ENCODE data around the gene RNF31. TPM values are rescaled to one million over a fixed set of nuclear protein-coding genes. Genes with fewer than 3 reads are reported as not detected.

The RNF31 gene
- total and polyA plus RNA-seq, 2 of the 13 experiments (the other 11 are each of a cell fraction or from before 2014, with no cell fraction given) = 48.2 to 86.8 TPM

- TF ChIP-seq ONECUT2 (CRISPR knock-in tag; IDR thresholded peaks at IDR 0.05) (no peak), MBNL3 (CRISPR knock-in tag; conservative IDR thresholded peaks at IDR 0.05) (no peak), SAP130 (CRISPR knock-in tag; IDR thresholded peaks at IDR 0.05; ENCODE audit: low read depth) (peak; percentile 48; the same call in 1 of the 2 replicates), NCOA1 (CRISPR knock-in tag; IDR thresholded peaks at IDR 0.05) (peak; percentile 65; the same call in 1 of the 2 replicates), ZNF232 (CRISPR knock-in tag; IDR thresholded peaks at IDR 0.05; ENCODE audit: borderline replicate concordance) (0 out of 2 replicates have a peak, but pooled peaks have one; percentile 9), SSRP1 (CRISPR knock-in tag; IDR thresholded peaks at IDR 0.05) (no peak), GMEB2 (CRISPR knock-in tag; IDR thresholded peaks at IDR 0.05; ENCODE audit: low read depth) (no peak), BRD4 (CRISPR knock-in tag; IDR thresholded peaks at IDR 0.05) (no peak), ZNF329 (CRISPR knock-in tag; IDR thresholded peaks at IDR 0.05; ENCODE audit: low read depth) (no peak), ZNF605 (CRISPR knock-in tag; IDR thresholded peaks at IDR 0.05) (0 out of 2 replicates have a peak, but pooled peaks have one; percentile 24), RCOR2 (CRISPR knock-in tag; IDR thresholded peaks at IDR 0.05) (no peak), CCAR2 (optimal IDR thresholded peaks at IDR 0.05; ENCODE audit: low read depth, low read length) (peak; percentile 9), MZF1 (CRISPR knock-in tag; IDR thresholded peaks at IDR 0.05; ENCODE audit: borderline replicate concordance) (no peak), ZNF12 (CRISPR knock-in tag; IDR thresholded peaks at IDR 0.05) (0 out of 2 replicates have a peak, but pooled peaks have one; percentile 6), FOXJ3 (CRISPR knock-in tag; IDR thresholded peaks at IDR 0.05; ENCODE audit: borderline replicate concordance) (peak; percentile 13; the same call in 1 of the 2 replicates), ZSCAN5A (CRISPR knock-in tag; IDR thresholded peaks at IDR 0.05; ENCODE audit: borderline replicate concordance) (peak; percentile 72), TEF (CRISPR knock-in tag; IDR thresholded peaks at IDR 0.05) (0 out of 2 replicates have a peak, but pooled peaks have one; percentile 8), ZC3H4 (CRISPR knock-in tag; IDR thresholded peaks at IDR 0.05; ENCODE audit: borderline replicate concordance) (peak; percentile 85), POLR2A (IDR thresholded peaks at IDR 0.05; ENCODE audit: insufficient read depth in 1 of 2, low read depth in 2 of 2, low read length in 2 of 2) (peak in 1 of 2 experiments; percentile 43; a peak in 1 of 4 replicates), CBX1 (IDR thresholded peaks at IDR 0.05; ENCODE audit: low read depth) (peak; percentile 25), KDM2A (CRISPR knock-in tag; IDR thresholded peaks at IDR 0.05; ENCODE audit: borderline replicate concordance, low read depth) (no peak), ZNF784 (CRISPR knock-in tag; IDR thresholded peaks at IDR 0.05; ENCODE audit: borderline replicate concordance) (no peak), ZFP36 (IDR thresholded peaks at IDR 0.05; ENCODE audit: borderline replicate concordance, low read depth, low read length, partially characterized antibody) (no peak), ZNF3 (CRISPR knock-in tag; IDR thresholded peaks at IDR 0.05) (no peak), TIGD3 (CRISPR knock-in tag; IDR thresholded peaks at IDR 0.05; ENCODE audit: borderline replicate concordance) (no peak)
Observed at GRCh38 chr14:24196071-24197055, 49.1 kb downstream of the RNF31 start (continued).

Data from HepG2 (cell line).